HG02981 (cell line): ENCODE data around the gene FREY1.
A peak's percentile ranks its signal among the peaks of the same experiment; 100 is the strongest.

ENCODE experiments used
- ATAC-seq: cut with Tn5 transposase; IDR thresholded peaks from one replicate; pipeline ENCODE4 v1.9.1; 2021; ENCODE audit warnings: mild to moderate bottlenecking, moderate library complexity; ENCODE audit not compliant: unreplicated experiment

FREY1 gene

GRCh38 chr11:45897556-45897955 is 9.5 kb downstream of the FREY1 start:
- ATAC-seq, result no peak

GRCh38 chr11:45896422-45896984 is 10.6 kb downstream of the FREY1 start:
- ATAC-seq, result no peak

GRCh38 chr11:45895553-45896259 is 11.4 kb downstream of the FREY1 start:
- ATAC-seq, result no peak

- ATAC-seq, result no peak
Observed at GRCh38 chr11:45894555-45895247, 12.4 kb downstream of the FREY1 start.

- ATAC-seq, result no peak
Observed at GRCh38 chr11:45892856-45893255, 14.2 kb downstream of the FREY1 start.

- no peak for ATAC-seq
Observed at GRCh38 chr11:45890886-45891550, 16.1 kb downstream of the FREY1 start.

- no peak for ATAC-seq
Observed at GRCh38 chr11:45889966-45890365, 17.1 kb downstream of the FREY1 start.

GRCh38 chr11:45889555-45889954 is 17.5 kb downstream of the FREY1 start:
- ATAC-seq, result no peak

- ATAC-seq, result no peak
Observed at GRCh38 chr11:45887587-45887986, 19.5 kb downstream of the FREY1 start.

GRCh38 chr11:45886816-45887520 is 20.1 kb downstream of the FREY1 start:
- no peak for ATAC-seq

GRCh38 chr11:45885921-45886721 is 20.9 kb downstream of the FREY1 start:
- no peak for ATAC-seq

GRCh38 chr11:45885274-45885920 is 21.7 kb downstream of the FREY1 start, which contains the start of gene MAPK8IP1:
Gene MAPK8IP1, plus strand, starts transcription at chr11:45885651. Its CDS starts 170 bp downstream, at chr11:45885821.
- peak; percentile 58 for ATAC-seq

GRCh38 chr11:45884596-45885185 is 22.4 kb downstream of the FREY1 start:
- ATAC-seq, result no peak

- ATAC-seq, result no peak
Observed at GRCh38 chr11:45881708-45882368, 25.2 kb downstream of the FREY1 start.

GRCh38 chr11:45880772-45881570 is 26.1 kb downstream of the FREY1 start:
- ATAC-seq, result no peak

- no peak for ATAC-seq
Observed at GRCh38 chr11:45879803-45880686, 27.0 kb downstream of the FREY1 start.

GRCh38 chr11:45877845-45878244 is 29.2 kb downstream of the FREY1 start:
- no peak for ATAC-seq
